HG02852 (cell line): ENCODE results near the gene PCDHA7.
"Not testable (repeated sequence)": the region's sequence is repeated elsewhere in the genome, so short reads cannot be mapped to it uniquely, and the experiment has no call there.

Experiments used
- ATAC-seq: cut with Tn5 transposase; IDR thresholded peaks from one replicate; pipeline ENCODE4 v1.9.1; 2021; ENCODE audit warnings: mild to moderate bottlenecking, moderate library complexity; ENCODE audit not compliant: unreplicated experiment

Gene PCDHA7

DNA sequence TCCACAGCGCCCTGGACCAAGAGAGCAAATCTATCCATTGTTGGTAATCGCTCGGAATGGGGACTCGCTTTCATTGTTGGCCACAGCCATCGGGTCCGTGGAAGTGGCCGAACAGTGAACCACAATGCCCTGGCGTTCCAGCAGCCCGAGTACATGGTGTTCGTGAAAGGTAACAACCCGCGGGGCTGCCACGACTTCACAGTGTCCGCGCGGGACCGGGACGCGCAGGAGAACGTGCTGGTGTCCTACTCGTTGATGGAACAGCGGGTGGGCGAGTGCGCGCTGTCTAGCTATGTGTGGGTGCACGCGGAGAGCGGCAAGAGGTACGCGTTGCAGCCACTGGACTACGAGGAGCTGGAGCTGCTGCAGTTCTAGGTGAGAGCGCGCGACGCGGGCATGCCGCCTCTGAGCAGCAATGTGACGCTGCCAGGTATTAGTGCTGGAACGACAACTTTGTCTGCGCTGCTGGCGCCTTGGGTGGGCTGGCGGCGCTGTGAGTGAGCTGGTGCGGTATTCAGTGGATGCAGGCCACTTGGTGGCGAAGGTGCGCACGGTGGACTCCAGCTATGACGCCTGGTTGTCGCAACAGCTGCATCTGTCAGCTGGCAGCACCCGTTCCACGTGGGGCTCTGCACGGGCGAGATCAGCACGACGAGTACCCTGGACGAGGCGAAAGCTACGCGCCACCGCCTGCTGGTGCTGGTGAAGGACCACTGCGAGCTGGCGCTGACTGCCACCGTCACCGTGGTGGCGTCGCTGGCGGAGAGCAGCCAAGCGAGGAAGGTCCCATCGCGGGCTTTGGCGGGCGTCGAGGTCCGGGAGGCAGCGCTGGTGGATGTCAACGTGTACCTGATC is 28.6 kb downstream of the PCDHA7 start:
- ATAC-seq: no peak

GRCh38 chr5:140868721-140869554 is 34.9 kb downstream of the PCDHA7 start, which contains the start of gene PCDHA11:
Gene PCDHA11, plus strand, starts transcription at chr5:140868957. Its CDS starts 147 bp downstream, at chr5:140869104.
- no peak for ATAC-seq

GRCh38 chr5:140869555-140869886 is 35.5 kb downstream of the PCDHA7 start:
- no peak for ATAC-seq

GRCh38 chr5:140870221-140871201 is 36.4 kb downstream of the PCDHA7 start:
- no peak for ATAC-seq

DNA sequence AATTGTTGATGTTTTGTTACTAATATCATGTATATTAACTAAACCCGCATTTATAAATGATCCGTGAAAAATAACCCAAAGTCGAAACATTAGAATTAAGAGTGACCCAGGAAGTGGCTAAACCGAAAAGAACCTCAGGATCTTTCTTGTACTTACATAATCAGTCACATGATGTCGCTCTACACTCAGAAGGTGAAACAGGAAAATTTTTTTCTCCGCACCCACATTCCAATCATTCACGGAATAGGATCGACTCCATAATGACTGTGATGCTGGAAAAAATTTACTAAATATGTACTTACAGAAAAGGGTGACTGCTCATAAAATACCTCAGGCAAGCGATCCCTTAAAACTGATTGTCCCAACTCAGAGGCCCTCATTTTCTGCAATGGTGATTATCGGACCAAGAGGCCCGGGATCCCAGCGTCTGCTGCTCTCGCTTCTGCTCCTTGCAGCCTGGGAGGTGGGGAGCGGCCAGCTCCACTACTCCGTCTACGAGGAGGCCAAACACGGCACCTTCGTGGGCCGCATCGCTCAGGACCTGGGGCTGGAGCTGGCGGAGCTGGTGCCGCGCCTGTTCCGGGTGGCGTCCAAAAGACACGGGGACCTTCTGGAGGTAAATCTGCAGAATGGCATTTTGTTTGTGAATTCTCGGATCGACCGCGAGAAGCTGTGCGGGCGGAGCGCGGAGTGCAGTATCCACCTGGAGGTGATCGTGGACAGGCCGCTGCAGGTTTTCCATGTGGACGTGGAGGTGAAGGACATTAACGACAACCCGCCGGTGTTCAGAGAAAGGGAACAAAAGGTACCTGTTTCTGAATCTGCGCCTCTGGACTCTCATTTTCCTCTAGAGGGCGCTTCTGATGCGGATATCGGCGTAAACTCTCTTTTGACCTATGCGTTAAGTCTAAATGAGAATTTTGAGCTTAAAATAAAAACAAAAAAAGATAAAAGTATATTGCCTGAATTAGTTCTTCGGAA is 41.3 kb downstream of the PCDHA7 start, which contains the start of gene PCDHA12:
TSS of gene PCDHA12 (plus strand) at position 224 of the 981 bp plus-strand sequence. CDS start at position 389, 165 bp downstream.
- no peak for ATAC-seq

GRCh38 chr5:140876541-140877261 is 42.6 kb downstream of the PCDHA7 start:
- ATAC-seq: not testable (repeated sequence)

DNA sequence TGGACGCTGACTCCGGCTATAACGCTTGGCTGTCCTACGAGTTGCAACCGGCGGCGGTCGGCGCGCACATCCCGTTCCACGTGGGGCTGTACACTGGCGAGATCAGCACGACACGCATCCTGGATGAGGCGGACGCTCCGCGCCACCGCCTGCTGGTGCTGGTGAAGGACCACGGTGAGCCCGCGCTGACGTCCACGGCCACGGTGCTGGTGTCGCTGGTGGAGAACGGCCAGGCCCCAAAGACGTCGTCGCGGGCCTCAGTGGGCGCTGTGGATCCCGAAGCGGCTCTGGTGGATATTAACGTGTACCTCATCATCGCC is 43.2 kb downstream of the PCDHA7 start:
- ATAC-seq: no peak

GRCh38 chr5:140881889-140882590 is 48.0 kb downstream of the PCDHA7 start, which contains the start of gene PCDHA13:
Gene PCDHA13, plus strand, starts transcription at chr5:140882124. Its CDS starts 145 bp downstream, at chr5:140882269.
- no peak for ATAC-seq

GRCh38 chr5:140882591-140882899 is 48.5 kb downstream of the PCDHA7 start:
- ATAC-seq: no peak

DNA sequence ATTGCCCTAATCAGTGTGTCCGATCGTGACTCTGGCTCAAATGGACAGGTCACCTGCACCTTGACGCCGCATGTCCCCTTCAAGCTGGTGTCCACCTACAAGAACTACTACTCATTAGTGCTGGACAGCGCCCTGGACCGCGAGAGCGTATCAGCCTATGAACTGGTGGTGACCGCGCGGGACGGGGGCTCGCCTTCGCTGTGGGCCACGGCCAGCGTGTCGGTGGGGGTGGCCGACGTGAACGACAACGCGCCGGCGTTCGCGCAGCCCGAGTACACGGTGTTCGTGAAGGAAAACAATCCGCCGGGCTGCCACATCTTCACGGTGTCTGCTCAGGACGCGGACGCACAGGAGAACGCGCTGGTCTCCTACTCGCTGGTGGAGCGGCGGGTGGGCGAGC is 49.3 kb downstream of the PCDHA7 start:
- ATAC-seq: no peak

DNA sequence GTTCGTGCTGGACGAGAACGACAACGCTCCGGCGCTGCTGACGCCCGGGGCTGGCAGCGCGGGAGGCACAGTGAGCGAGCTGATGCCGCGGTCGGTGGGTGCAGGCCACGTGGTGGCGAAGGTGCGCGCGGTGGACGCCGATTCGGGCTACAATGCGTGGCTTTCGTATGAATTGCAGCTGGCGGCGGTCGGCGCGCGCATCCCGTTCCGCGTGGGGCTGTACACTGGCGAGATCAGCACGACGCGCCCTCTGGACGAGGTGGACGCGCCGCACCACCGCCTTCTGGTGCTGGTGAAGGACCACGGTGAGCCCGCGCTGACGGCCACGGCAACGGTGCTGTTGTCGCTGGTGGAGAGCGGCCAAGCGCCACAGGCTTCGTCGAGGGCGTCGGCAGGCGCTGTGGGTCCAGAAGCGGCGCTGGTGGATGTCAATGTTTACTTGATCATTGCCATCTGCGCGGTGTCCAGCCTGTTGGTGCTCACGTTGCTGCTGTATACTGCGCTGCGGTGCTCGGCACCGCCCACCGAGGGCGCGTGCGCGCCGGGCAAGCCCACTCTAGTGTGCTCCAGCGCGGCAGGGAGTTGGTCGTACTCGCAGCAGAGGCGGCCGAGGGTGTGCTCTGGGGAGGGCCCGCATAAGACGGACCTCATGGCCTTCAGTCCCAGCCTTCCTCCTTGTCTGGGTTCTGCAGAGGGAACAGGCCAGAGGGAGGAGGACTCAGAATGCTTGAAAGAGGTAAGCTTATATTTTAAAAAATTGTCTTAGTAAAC is 50.0 kb downstream of the PCDHA7 start:
- ATAC-seq: no peak
